ENCODE data around the gene APMAP. TPM values are rescaled to one million over a fixed set of nuclear protein-coding genes. Genes with fewer than 3 reads are reported as not detected.
A peak's percentile ranks its signal among the peaks of the same experiment; 100 is the strongest.

The APMAP gene
- total and polyA plus RNA-seq, 8 donors = 20.8 to 47.8 (median 28.4) TPM

DNA sequence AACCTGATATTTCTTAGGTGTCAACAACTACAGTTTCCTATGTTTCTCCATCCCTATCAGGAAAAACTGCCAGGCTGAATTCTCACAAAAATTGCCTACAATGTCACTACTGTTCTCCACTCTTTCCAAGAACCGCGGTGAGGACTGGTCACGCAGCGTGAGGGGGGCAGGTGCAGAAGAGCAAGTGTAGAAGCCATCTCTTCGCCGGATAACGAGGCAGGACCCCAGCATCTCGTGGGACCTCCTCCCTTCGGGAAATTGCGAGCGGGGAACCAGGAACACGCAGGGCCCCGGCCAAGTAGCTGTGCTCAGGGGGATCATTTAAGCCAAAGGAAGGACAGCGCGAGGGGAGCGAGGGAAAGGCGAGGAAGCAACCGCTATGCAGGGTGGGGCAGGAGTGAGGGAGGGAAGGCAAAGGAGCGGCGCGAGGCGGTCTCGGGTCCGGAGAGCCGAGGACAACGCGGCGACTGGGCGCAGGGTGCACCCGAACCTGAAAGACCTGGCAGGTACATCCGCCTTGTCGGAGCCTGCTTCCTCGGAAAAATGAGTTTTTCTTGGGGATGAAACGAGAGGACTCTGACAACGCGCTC is 559 bp downstream of the APMAP start:
- FAIRE-seq = no peak
- Histone ChIP-seq H3K36me3 (no peaks in the 10 kb centered on the region), H3K4me3 (peak overlapping the region; percentile 48 to 90 (median 68)), H3K27me3 (no peaks in the 10 kb centered on the region), H3K4me1 (peaks cover 5 to 32% (median 8%) of the 10 kb centered on the region in 3 donors), H3K27ac (peak overlapping the region; percentile 84 to 96 (median 90)), H3K9me3 (no peaks in the 10 kb centered on the region)
- 0 to 1% methylated on average over 34 to 36 of the region's 36 CpGs for WGBS, 2 donors
- TF ChIP-seq, protein P1, sequence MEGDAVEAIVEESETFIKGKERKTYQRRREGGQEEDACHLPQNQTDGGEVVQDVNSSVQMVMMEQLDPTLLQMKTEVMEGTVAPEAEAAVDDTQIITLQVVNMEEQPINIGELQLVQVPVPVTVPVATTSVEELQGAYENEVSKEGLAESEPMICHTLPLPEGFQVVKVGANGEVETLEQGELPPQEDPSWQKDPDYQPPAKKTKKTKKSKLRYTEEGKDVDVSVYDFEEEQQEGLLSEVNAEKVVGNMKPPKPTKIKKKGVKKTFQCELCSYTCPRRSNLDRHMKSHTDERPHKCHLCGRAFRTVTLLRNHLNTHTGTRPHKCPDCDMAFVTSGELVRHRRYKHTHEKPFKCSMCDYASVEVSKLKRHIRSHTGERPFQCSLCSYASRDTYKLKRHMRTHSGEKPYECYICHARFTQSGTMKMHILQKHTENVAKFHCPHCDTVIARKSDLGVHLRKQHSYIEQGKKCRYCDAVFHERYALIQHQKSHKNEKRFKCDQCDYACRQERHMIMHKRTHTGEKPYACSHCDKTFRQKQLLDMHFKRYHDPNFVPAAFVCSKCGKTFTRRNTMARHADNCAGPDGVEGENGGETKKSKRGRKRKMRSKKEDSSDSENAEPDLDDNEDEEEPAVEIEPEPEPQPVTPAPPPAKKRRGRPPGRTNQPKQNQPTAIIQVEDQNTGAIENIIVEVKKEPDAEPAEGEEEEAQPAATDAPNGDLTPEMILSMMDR (IDR thresholded peaks at IDR 0.05) = no peak
- intact Hi-C loops (cut with DNase I) = loop anchor here in 2 of 3 donors (10.0 kb wide), 2 partner anchors 73 to 183 kb away; no protein-coding TSS in a partner anchor
- DNase-seq = peak in 2 of 6 donors; percentile 64 to 71
- peak; percentile 22 to 34 (median 26) for ATAC-seq

DNA sequence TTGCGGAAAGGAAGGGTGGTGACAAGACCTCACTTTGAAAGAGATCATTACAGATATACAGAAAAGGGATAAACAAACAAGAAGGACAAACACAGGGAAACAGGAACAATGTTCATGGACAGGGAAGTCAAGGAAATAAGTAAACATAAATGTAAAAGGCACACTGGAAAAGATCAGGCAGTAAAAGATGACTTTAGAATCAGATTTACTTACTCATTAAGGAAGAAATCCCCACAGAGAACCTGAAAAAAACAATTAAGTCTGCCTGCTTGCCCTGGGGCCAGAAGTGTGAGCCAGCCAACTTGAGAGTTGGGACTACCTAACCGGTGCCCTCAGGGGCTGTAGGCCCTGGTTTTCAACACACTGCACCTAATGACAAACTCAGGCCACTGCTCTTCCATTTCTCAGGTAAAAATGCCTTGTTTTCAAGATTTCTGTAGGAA is 1.7 kb downstream of the APMAP start:
- Histone ChIP-seq H3K4me3 (peak overlapping the region in 1 of 4 donors; percentile 90), H3K27me3 (no peaks in the 10 kb centered on the region), H3K4me1 (peaks cover 5 to 32% (median 8%) of the 10 kb centered on the region in 3 donors), H3K27ac (no peak overlapping the region), H3K36me3 (no peaks in the 10 kb centered on the region), H3K9me3 (no peaks in the 10 kb centered on the region)
- TF ChIP-seq, protein P1 (IDR thresholded peaks at IDR 0.05) = no peak
- intact Hi-C loops (cut with DNase I) = loop anchor here in 2 of 3 donors (10.0 kb wide), 2 partner anchors 74 to 184 kb away; no protein-coding TSS in a partner anchor
- ATAC-seq = no peak
- FAIRE-seq = no peak
- DNase-seq = no peak
- 93 to 96% methylated on average over 2 of the region's 2 CpGs for WGBS, 2 donors

DNA sequence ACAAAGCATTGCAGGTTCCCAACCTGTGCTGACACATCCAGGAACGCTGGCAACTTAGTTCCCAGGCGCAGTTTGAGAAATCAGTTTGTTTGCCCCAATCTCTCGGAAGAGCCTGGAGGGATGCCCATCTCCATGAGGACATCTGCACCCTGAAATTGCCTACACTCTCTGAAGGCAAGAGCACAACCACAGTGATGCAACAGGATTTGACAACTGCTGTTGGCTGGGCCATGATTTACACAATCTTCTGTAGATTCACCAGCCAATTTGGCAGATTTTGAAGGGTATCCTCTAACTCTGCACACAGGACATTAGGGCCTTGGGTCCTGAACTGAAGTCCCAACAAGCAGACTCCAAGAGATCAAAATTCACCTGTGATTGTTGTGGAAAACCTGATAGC is 3.4 kb downstream of the APMAP start:
- no peak overlapping the region for H3K4me3 ChIP-seq
- no peak overlapping the region for H3K27ac ChIP-seq
- no peaks in the 10 kb centered on the region for H3K9me3 ChIP-seq
- DNase-seq = no peak
- H3K27me3 ChIP-seq = no peaks in the 10 kb centered on the region
- TF ChIP-seq, protein P1 (IDR thresholded peaks at IDR 0.05) = no peak
- 84 to 88% methylated on average over 3 of the region's 3 CpGs for WGBS, 2 donors
- no peak for ATAC-seq
- intact Hi-C loops (cut with DNase I) = no loop called here
- FAIRE-seq = no peak
- no peaks in the 10 kb centered on the region for H3K36me3 ChIP-seq
- H3K4me1 ChIP-seq = peaks cover 0 to 27% (median 4%) of the 10 kb centered on the region in 3 donors

DNA sequence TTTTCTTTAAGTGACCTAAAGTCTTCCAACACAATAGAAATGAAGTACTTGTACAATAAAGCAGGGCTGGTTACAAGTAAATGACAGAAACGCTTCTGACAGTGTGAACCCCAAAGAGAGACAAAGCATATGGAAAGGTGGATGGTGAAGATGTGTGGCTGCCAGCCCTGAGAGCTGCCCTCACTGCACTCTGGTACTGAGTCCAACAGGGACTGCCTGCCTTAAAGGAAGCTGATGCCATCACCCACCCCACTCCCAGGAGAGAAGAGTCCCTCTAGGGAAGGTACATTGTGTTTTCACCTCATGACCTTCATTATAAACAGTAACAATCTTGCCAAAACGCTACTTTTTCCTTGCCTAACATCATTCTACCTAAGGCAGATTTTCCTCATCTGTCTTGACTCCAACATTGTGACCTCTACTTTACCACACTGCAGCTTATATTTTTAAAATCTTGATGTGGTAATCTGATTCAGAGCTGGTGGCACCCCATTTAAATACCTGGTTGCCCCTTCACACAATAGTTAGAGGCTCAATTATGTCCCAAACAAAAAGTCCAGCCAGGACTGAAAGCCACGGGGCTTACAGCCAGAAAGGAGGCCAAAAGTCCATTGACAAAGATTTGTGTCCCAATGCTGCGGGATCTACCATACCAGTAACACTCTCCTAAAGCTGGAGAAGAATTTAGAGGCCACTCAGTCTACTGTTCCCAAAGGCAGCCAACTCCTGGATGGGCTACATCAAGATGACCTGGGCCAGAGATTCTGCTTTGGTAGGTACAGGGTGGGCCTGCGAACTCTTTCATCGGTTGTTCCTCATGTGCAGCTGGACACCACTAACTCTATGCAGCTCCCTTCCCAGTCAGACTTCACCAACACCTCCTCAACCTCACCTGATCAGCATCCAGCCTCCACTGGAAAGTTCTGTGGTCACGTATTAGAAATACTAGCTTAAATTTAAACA is 4.4 kb downstream of the APMAP start:
- Histone ChIP-seq H3K27me3 (no peaks in the 10 kb centered on the region), H3K36me3 (no peaks in the 10 kb centered on the region), H3K9me3 (no peaks in the 10 kb centered on the region), H3K27ac (no peak overlapping the region), H3K4me1 (peaks cover 0 to 16% (median 0%) of the 10 kb centered on the region in 3 donors), H3K4me3 (no peak overlapping the region)
- FAIRE-seq (no peak), DNase-seq (no peak), ATAC-seq (no peak)
- intact Hi-C loops (cut with DNase I) = no loop called here
- TF ChIP-seq, protein P1 (IDR thresholded peaks at IDR 0.05) = no peak
- 82 to 88% methylated on average over 7 of the region's 7 CpGs for WGBS, 2 donors

Data from pancreas (tissue), 10 donors.